Fibroblast of lung (primary cell): ENCODE results near the gene CEP78.

Experiments
- EZH2 ChIP-seq: IDR thresholded peaks from 2 replicates; pipeline ENCODE4 v1.5.1; 2012; ENCODE audit warnings: low read length, control low read depth, mild to moderate bottlenecking; ENCODE audit errors: missing control alignments
- TF ChIP-seq, protein P1 (sequence below), 2 donors: IDR thresholded peaks in 1 of 2; conservative IDR thresholded peaks in 1 of 2; 1 replicate in 1 of 2; 2 replicates in 1 of 2; pipeline ENCODE4 v1.5.1; 2011 to 2012; ENCODE audit warnings: low read length in 2 of 2, control low read depth in 1 of 2, inconsistent platforms in 1 of 2, low read depth in 1 of 2, mild to moderate bottlenecking in 1 of 2

DNA sequence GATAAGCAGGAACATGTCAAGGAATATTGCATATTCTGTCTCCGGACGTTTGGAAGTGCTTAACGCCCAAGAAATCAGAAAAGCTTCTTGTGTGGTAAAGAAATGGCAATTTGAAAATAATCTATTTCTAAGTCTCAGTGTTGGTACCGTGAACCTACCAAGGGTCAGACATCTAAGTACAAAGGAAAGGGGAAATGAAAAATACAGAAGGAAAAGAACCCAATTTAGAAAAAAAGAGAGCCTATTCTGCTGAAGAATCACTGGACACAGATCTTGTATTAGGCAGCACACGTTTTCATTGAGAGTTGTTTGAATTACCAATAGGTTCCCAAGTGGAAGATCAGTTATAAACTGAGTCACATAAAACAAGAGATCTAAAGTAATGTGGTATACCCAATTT lies 46.9 kb upstream of the CEP78 start:
- TF ChIP-seq, protein P1, sequence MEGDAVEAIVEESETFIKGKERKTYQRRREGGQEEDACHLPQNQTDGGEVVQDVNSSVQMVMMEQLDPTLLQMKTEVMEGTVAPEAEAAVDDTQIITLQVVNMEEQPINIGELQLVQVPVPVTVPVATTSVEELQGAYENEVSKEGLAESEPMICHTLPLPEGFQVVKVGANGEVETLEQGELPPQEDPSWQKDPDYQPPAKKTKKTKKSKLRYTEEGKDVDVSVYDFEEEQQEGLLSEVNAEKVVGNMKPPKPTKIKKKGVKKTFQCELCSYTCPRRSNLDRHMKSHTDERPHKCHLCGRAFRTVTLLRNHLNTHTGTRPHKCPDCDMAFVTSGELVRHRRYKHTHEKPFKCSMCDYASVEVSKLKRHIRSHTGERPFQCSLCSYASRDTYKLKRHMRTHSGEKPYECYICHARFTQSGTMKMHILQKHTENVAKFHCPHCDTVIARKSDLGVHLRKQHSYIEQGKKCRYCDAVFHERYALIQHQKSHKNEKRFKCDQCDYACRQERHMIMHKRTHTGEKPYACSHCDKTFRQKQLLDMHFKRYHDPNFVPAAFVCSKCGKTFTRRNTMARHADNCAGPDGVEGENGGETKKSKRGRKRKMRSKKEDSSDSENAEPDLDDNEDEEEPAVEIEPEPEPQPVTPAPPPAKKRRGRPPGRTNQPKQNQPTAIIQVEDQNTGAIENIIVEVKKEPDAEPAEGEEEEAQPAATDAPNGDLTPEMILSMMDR (conservative IDR thresholded peaks at IDR 0.05 in 1 of 2, IDR thresholded peaks at IDR 0.05 in 1 of 2; ENCODE audit: low read depth in 1 of 2, low read length in 2 of 2): no peak
- TF ChIP-seq EZH2: no peak
